ENCODE measurements around the gene SHROOM2.

- TF ChIP-seq LEF1 (IDR thresholded peaks at IDR 0.05; ENCODE audit: borderline replicate concordance) (no peak), CTBP1 (IDR thresholded peaks at IDR 0.05; ENCODE audit: borderline replicate concordance) (no peak), ZNF384 (IDR thresholded peaks at IDR 0.05) (no peak), SUZ12 (IDR thresholded peaks at IDR 0.05) (no peak), FOXA1 (IDR thresholded peaks at IDR 0.05) (no peak), PKNOX1 (IDR thresholded peaks at IDR 0.05) (no peak), FOXM1 (IDR thresholded peaks at IDR 0.05; ENCODE audit: borderline replicate concordance) (no peak), BHLHE40 (IDR thresholded peaks at IDR 0.05; ENCODE audit: borderline replicate concordance) (no peak), SP1 (IDR thresholded peaks at IDR 0.05) (no peak), HDGF (IDR thresholded peaks at IDR 0.05; ENCODE audit: borderline replicate concordance) (no peak)
Observed at GRCh38 chrX:9832811-9833210, 46.6 kb downstream of the SHROOM2 start.
